A673 (cell line): ENCODE results near the gene RER1. TPM values are rescaled to one million over a fixed set of nuclear protein-coding genes. Genes with fewer than 3 reads are reported as not detected.

Experiments used
- BruUV-seq: library from RNA; stranded (reverse); fragments of 400-500 nt; replicated peaks from 2 replicates; lab custom pipeline; 2021; lab: Mats Ljungman, UMichigan
- CTCF ChIA-PET: fragments of 300-600 bp; sonication (Branson Sonifier 250); formaldehyde crosslinking; loops from one replicate; lab custom pipeline; 2022; ENCODE audit warnings: antibody characterized with exemption; lab: Charles Lee
- POLR2A ChIA-PET: fragments of 300-600 bp; sonication (Branson Sonifier 250); formaldehyde crosslinking; loops from one replicate; lab custom pipeline; 2022; ENCODE audit warnings: antibody characterized with exemption; ENCODE audit not compliant: low non-redundant PET; lab: Charles Lee
- DNase-seq: peaks from one replicate; pipeline ENCODE4 v3.0.0-alpha.2; 2015; ENCODE audit warnings: low spot score
- H3K27ac ChIP-seq: fragments of 200-600 bp; sonication (generic); 2 replicates; pipeline ENCODE4 v1.5.1; 2016; ENCODE audit warnings: mixed run types, low read depth, mild to moderate bottlenecking, mixed read lengths, antibody characterized with exemption, low read length; ENCODE audit not compliant: poor library complexity, severe bottlenecking
- H3K27me3 ChIP-seq: fragments of 200-600 bp; sonication (generic); replicated peaks from 2 replicates; pipeline ENCODE4 v1.6.1; 2017; ENCODE audit warnings: mixed run types, low read depth, mild to moderate bottlenecking, mixed read lengths, antibody characterized with exemption, low read length; ENCODE audit not compliant: insufficient read depth, poor library complexity
- H3K36me3 ChIP-seq: fragments of 200-600 bp; sonication (generic); 2 replicates; pipeline ENCODE4 v1.6.1; 2016; ENCODE audit warnings: mixed run types, mild to moderate bottlenecking, mixed read lengths, antibody characterized with exemption, low read length; ENCODE audit not compliant: insufficient read depth, poor library complexity, severe bottlenecking
- H3K4me1 ChIP-seq: fragments of 200-600 bp; sonication (generic); 2 replicates; pipeline ENCODE4 v1.6.1; 2017; ENCODE audit warnings: mixed run types, mild to moderate bottlenecking, mixed read lengths, antibody characterized with exemption, low read length; ENCODE audit not compliant: insufficient read depth, poor library complexity, severe bottlenecking
- H3K4me3 ChIP-seq: fragments of 200-600 bp; sonication (generic); 2 replicates; pipeline ENCODE4 v1.5.1; 2016; ENCODE audit warnings: low read depth, mixed run types, mild to moderate bottlenecking, mixed read lengths, low read length; ENCODE audit not compliant: poor library complexity, severe bottlenecking
- H3K9me3 ChIP-seq: fragments of 200-600 bp; sonication (generic); 2 replicates; pipeline ENCODE4 v1.6.1; 2016; ENCODE audit warnings: mixed run types, low read depth, mild to moderate bottlenecking, mixed read lengths, antibody characterized with exemption, low read length; ENCODE audit not compliant: poor library complexity, severe bottlenecking
- CTCF ChIP-seq: fragments of 300-800, 200-600 bp; sonication (generic); conservative IDR thresholded peaks from 2 replicates; pipeline ENCODE4 v1.5.1; 2017; ENCODE audit warnings: low read depth, mild to moderate bottlenecking, antibody characterized with exemption, low read length, moderate library complexity, mixed read lengths
- EZH2 ChIP-seq: fragments of 200-600 bp; sonication (generic); IDR thresholded peaks from 2 replicates; pipeline ENCODE4 v1.6.1; 2017; ENCODE audit warnings: borderline replicate concordance, low read depth, mild to moderate bottlenecking, mixed read lengths, antibody characterized with exemption, low read length; ENCODE audit not compliant: poor library complexity, severe bottlenecking
- intact Hi-C: fragments of 100-400 bp; cut with micrococcal nuclease; formaldehyde crosslinking; loops from one replicate; pipeline ENCODE4 v1.10.0; 2022; ENCODE audit not compliant: unreplicated experiment
- total RNA-seq: library from RNA; stranded (reverse); gene quantifications from 2 replicates; pipeline ENCODE4 v1.2.3, GENCODE V29; 2021

Gene RER1
- total RNA-seq, 1 experiment from 2014 or later: 154 TPM

GRCh38 chr1:2411801-2412394, 20.3 kb downstream of the RER1 start:
- H3K27ac ChIP-seq: peak overlapping the region; percentile 89
- peaks cover 16% of the 10 kb centered on the region for H3K4me1 ChIP-seq
- peak overlapping the region; percentile 99 for H3K4me3 ChIP-seq
- H3K9me3 ChIP-seq: no peaks in the 10 kb centered on the region
- intact Hi-C loops: no loop called here
- BruUV-seq: no TSS peak
- H3K36me3 ChIP-seq: peaks cover 7% of the 10 kb centered on the region
- DNase-seq: no peak
- H3K27me3 ChIP-seq: peaks cover 18% of the 10 kb centered on the region
- TF ChIP-seq CTCF: no peak
- POLR2A ChIA-PET: no interaction called here
- CTCF ChIA-PET: no interaction called here

- POLR2A ChIA-PET: no interaction called here
- intact Hi-C loops: no loop called here
- no TSS peak for BruUV-seq
- Histone ChIP-seq H3K4me1 (peaks cover 16% of the 10 kb centered on the region), H3K27ac (peak within 1 kb of the TSS; percentile 89), H3K9me3 (no peaks in the 10 kb centered on the region), H3K4me3 (peak within 1 kb of the TSS; percentile 99), H3K36me3 (peaks cover 3% of the 10 kb centered on the region), H3K27me3 (peaks cover 22% of the 10 kb centered on the region)
- peak; percentile 98 for DNase-seq
- CTCF ChIA-PET: no interaction called here
- TF ChIP-seq EZH2: no peak
- TF ChIP-seq CTCF: no peak
Observed at GRCh38 chr1:2412395-2412772, 20.7 kb downstream of the RER1 start, which contains the start of gene PEX10. Gene PEX10 (minus strand): TSS chr1:2412564. CDS start chr1:2412502, 62 bp downstream.

- H3K27me3 ChIP-seq: peaks cover 28% of the 10 kb centered on the region
- H3K4me1 ChIP-seq: peaks cover 16% of the 10 kb centered on the region
- no peaks in the 10 kb centered on the region for H3K9me3 ChIP-seq
- ChIA-PET POLR2A (no interaction called here), CTCF (interaction anchor here (0.6 kb wide), 1 partner anchor 1012 kb away, joined by 6 read pairs; no protein-coding TSS in a partner anchor)
- TF ChIP-seq CTCF (no peak), EZH2 (no peak)
- H3K27ac ChIP-seq: peak overlapping the region; percentile 89
- peak overlapping the region; percentile 99 for H3K4me3 ChIP-seq
- intact Hi-C loops: no loop called here
- BruUV-seq: no TSS peak
- no peak for DNase-seq
- H3K36me3 ChIP-seq: peaks cover 3% of the 10 kb centered on the region
Observed at GRCh38 chr1:2412773-2413494, 21.3 kb downstream of the RER1 start.
